Activated naive CD8-positive, alpha-beta T cell treated with anti-CD3 and anti-CD28 coated beads, Interleukin-2, amount 50 U/mL, for 24 hours (primary cell): ENCODE data around the gene ASB6.

Experiments
- ATAC-seq: fragments of 150-1000 bp; cut with Tn5 transposase; one replicate; pipeline ENCODE4 v1.10.0; 2021
- DNase-seq: peaks from one replicate; pipeline ENCODE4 v3.0.0; 2021
- H3K27ac Mint-ChIP-seq: one replicate; pipeline ENCODE4 v1.8.0; 2021; ENCODE audit warnings: mild to moderate bottlenecking, mixed read lengths
- H3K27me3 Mint-ChIP-seq: one replicate; pipeline ENCODE4 v1.8.0; 2021; ENCODE audit warnings: mixed read lengths
- H3K36me3 Mint-ChIP-seq: one replicate; pipeline ENCODE4 v1.8.0; 2021; ENCODE audit warnings: low read depth, mixed read lengths
- H3K4me1 Mint-ChIP-seq: one replicate; pipeline ENCODE4 v1.8.0; 2021; ENCODE audit warnings: mixed read lengths
- H3K4me3 Mint-ChIP-seq: one replicate; pipeline ENCODE4 v1.8.0; 2021; ENCODE audit warnings: mild to moderate bottlenecking, moderate library complexity, mixed read lengths
- H3K9me3 Mint-ChIP-seq: one replicate; pipeline ENCODE4 v1.8.0; 2021; ENCODE audit warnings: mixed read lengths

Gene ASB6

DNA sequence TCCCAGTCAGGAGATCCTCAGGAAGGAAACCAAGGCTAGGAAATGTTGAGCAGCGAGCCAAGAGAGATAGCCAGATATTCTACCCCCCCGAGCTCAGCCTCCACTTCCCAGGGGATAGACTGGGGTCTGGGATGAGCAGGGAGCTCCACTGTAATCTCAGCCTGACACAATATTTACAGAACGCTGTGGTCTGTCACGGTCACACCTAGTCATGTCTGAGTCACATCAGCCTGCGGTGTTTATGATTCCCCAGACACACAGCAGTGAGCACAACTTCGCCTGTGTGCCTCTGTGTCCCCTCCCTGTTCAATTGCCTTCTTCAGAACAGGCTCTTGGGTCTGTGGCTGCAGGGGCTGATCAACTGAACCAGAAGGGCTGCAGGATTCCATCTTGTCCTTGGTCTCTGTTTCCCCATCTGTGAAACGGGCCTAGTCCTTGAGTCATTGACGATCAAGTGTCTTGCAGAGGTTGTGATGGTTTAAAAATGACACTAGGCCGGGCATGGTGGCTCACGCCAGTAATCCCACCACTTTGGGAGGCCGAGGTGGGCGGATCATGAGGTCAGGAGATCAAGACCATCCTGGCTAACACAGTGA, 14.9 kb upstream of the ASB6 start:
- no peaks in the 10 kb centered on the region for H3K36me3 Mint-ChIP-seq
- ATAC-seq: peak; percentile 68
- H3K4me1 Mint-ChIP-seq: no peaks in the 10 kb centered on the region
- no peak overlapping the region for H3K27ac Mint-ChIP-seq
- no peaks in the 10 kb centered on the region for H3K9me3 Mint-ChIP-seq
- DNase-seq: no peak
- no peak overlapping the region for H3K4me3 Mint-ChIP-seq
- H3K27me3 Mint-ChIP-seq: peaks cover 6% of the 10 kb centered on the region

DNA sequence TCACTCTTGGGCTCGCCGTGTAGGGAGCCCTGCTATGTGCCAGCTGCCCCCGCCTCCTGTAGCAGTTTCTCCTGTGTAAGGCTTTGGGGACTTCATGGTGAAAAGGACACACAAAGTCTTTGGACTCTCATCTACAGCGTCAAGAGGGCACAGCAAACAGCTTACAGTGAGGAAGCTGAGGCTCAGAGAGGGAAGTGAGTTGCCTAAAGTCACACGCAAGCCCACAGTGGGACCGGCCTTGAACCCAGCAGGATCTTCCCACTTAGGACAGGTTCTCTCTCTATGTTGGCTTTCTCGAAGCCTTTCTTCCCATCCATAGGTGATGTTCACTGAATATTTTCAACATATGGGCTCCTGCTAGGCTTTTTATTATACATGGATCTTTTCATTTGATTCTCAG, 13.7 kb upstream of the ASB6 start:
- H3K4me3 Mint-ChIP-seq: no peak overlapping the region
- no peak overlapping the region for H3K27ac Mint-ChIP-seq
- H3K27me3 Mint-ChIP-seq: peaks cover 4% of the 10 kb centered on the region
- no peaks in the 10 kb centered on the region for H3K36me3 Mint-ChIP-seq
- H3K4me1 Mint-ChIP-seq: no peaks in the 10 kb centered on the region
- no peaks in the 10 kb centered on the region for H3K9me3 Mint-ChIP-seq
- ATAC-seq (no peak), DNase-seq (no peak)

DNA sequence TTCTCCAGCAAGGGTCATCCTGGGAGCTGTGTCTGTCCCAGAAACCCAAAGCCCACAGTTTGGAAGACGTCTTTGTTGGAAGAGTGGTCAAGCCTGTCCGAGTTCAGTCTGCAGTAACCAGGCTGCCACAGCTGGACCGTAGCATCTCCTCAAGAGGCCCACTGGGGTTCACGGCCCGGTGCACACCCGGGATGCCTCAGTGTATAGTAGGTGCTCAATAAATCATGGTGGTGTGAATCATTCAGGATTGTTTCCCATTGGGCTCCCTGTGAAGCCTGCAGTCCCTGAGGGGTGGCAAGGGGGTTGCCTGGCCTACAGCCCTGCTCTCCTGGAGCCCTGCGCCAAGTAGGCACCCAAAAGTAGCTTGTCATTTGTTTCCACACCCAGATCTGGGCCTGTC, 13.2 kb upstream of the ASB6 start:
- H3K9me3 Mint-ChIP-seq: no peaks in the 10 kb centered on the region

GRCh38 chr9:129654554-129655040, 12.6 kb upstream of the ASB6 start:
- Mint-ChIP-seq H3K36me3 (no peaks in the 10 kb centered on the region), H3K9me3 (no peaks in the 10 kb centered on the region), H3K4me3 (no peak overlapping the region), H3K27me3 (peaks cover 2% of the 10 kb centered on the region), H3K27ac (no peak overlapping the region), H3K4me1 (no peaks in the 10 kb centered on the region)
- DNase-seq (no peak), ATAC-seq (no peak)

More for the DNA sequence above, 13.2 kb upstream of the ASB6 start:
- Mint-ChIP-seq H3K27me3 (peaks cover 2% of the 10 kb centered on the region), H3K27ac (no peak overlapping the region), H3K4me1 (no peaks in the 10 kb centered on the region), H3K4me3 (no peak overlapping the region), H3K36me3 (no peaks in the 10 kb centered on the region)
- DNase-seq: no peak
- no peak for ATAC-seq

DNA sequence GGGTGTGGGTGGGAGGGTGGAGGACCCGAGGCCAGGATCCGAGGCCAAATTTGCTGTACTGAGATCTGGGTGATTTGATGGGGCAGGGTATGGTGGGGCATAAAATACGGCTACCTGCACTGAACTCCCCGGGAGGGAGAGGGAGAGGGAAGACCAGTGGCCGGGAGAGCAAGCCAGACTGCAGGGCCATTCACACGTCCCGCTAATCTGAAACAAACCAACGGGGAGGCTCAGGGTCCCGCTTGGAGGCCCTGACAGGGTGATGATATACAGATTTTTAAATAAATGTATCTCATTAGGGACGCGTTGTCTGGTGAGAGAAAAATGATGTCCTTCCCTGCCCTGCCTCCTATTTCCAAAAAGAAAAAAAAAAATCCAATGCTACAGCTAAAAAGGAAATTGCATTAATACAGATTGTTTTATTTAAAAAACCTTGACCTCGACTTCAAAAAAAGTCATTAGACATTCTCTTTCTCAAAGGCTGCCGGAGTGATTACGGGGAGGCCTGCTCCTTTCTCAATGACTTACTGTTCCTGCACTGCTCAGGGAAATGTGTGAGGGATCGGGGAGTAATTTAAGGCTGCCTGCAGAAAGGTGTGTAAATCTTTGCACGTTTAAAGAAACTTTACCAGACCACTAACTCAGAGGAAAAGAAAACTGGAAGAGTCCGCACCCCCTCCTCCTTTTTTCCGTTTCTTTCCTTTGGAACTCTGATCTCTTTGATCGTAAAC, 12.0 kb upstream of the ASB6 start:
- no peak overlapping the region for H3K27ac Mint-ChIP-seq
- ATAC-seq: no peak
- no peaks in the 10 kb centered on the region for H3K9me3 Mint-ChIP-seq
- H3K27me3 Mint-ChIP-seq: peaks cover 2% of the 10 kb centered on the region
- no peak overlapping the region for H3K4me3 Mint-ChIP-seq
- DNase-seq: no peak
- no peaks in the 10 kb centered on the region for H3K4me1 Mint-ChIP-seq
- H3K36me3 Mint-ChIP-seq: no peaks in the 10 kb centered on the region

DNA sequence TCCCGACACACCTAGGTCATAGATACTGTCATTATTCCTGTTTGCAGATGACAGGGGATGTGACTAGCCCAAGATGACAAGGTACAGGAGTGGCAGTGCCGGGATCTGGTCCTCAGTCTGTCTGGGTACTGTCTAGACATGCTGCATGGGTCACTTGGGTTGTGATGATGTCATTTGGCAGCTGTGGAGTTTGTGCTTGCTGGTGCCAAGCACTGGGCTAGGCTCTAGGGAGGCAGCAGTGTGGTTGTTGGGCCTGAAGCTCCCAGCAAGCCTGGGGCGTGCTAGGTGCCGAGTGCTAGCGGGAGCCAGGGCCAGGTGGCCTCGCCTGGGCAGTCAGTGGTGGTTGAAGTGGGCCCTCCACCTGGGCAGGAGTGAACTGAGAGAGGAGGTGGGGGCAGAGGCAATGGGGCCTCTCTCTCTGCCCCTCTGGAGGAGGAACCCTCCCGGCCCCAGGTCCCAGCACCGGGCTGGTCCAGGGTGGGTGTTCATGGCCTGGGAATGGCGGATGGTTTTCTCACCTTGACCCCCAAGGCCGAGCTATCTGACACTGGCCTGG, 8.8 kb upstream of the ASB6 start:
- Mint-ChIP-seq H3K4me3 (no peak overlapping the region), H3K27ac (no peak overlapping the region), H3K4me1 (no peaks in the 10 kb centered on the region), H3K9me3 (no peaks in the 10 kb centered on the region), H3K27me3 (peaks cover 2% of the 10 kb centered on the region), H3K36me3 (no peaks in the 10 kb centered on the region)
- ATAC-seq: no peak
- DNase-seq: no peak

DNA sequence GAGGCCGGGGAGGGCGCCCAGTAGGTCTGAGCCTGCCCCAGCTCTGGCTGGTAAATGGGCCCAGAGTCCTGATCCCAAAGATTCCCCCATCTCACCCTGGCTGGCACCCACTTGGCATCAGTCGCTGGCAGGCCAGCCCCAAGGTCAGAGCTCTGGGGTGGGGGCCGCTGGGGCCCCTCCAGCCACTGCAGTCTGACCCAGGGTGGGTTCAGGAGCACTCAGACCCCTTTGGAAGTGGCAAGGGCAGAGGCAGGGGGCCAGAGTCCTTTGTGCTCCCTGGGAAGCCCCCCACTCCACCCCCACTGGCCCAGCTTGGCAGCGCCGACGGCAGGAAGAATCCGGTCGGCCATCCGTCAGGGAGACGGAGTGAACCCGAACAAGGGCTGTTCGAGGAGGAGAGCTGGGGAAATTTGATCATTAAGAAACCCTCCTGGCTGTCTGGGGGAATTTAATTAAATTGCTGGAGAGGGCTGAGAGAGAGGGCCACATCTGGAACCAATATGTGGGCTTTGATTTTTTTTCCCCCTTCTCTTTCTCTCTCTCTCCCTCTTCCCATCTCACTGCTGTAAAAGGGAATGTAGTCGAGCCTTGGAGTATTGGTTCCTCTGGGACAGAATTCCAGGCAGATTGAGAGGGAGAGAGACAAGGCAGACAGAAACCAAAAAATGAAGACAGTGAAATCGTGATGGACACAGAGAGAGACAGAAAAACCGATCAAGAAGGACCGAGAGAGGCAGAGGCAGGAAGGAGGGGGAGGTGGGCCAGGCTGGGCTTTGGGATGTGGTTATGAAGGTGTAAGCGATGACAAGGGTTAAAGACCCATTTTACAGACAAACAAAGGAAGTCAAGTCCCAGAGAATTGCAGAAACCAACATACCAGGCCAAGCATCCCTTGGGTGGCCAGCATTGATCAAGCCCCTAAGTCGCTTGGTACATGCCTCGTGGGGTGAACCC, 8.1 kb upstream of the ASB6 start:
- no peak for DNase-seq
- ATAC-seq: no peak
- H3K36me3 Mint-ChIP-seq: no peaks in the 10 kb centered on the region
- no peaks in the 10 kb centered on the region for H3K4me1 Mint-ChIP-seq
- no peaks in the 10 kb centered on the region for H3K9me3 Mint-ChIP-seq
- no peak overlapping the region for H3K4me3 Mint-ChIP-seq
- peaks cover 2% of the 10 kb centered on the region for H3K27me3 Mint-ChIP-seq
- H3K27ac Mint-ChIP-seq: no peak overlapping the region

GRCh38 chr9:129648764-129649115, 6.8 kb upstream of the ASB6 start:
- no peak overlapping the region for H3K27ac Mint-ChIP-seq
- H3K36me3 Mint-ChIP-seq: no peaks in the 10 kb centered on the region
- no peaks in the 10 kb centered on the region for H3K4me1 Mint-ChIP-seq
- DNase-seq: no peak
- no peak overlapping the region for H3K4me3 Mint-ChIP-seq
- peaks cover 2% of the 10 kb centered on the region for H3K27me3 Mint-ChIP-seq
- no peaks in the 10 kb centered on the region for H3K9me3 Mint-ChIP-seq
- no peak for ATAC-seq

GRCh38 chr9:129648092-129648763, 6.3 kb upstream of the ASB6 start:
- Mint-ChIP-seq H3K36me3 (no peaks in the 10 kb centered on the region), H3K27ac (no peak overlapping the region), H3K9me3 (no peaks in the 10 kb centered on the region), H3K4me1 (no peaks in the 10 kb centered on the region), H3K4me3 (no peak overlapping the region), H3K27me3 (no peaks in the 10 kb centered on the region)
- no peak for ATAC-seq
- no peak for DNase-seq

DNA sequence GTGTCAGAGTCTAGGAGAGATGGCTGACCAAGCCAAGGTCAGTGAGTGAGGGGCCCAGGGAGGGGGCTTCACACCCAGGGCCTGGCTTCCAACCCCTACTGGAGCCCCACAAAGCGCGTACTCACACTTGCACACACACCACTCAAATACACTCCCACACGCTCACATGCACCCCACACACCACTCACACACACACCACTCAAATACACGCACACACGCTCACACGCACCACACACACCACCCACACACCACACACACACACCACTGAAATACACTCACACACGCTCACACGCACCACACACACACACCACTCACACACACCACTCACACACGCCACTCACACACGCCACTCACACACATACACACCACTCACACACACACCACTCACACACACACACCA, 5.7 kb upstream of the ASB6 start:
- ATAC-seq (no peak), DNase-seq (no peak)
- Mint-ChIP-seq H3K9me3 (no peaks in the 10 kb centered on the region), H3K27me3 (no peaks in the 10 kb centered on the region), H3K4me3 (no peak overlapping the region), H3K27ac (no peak overlapping the region), H3K4me1 (no peaks in the 10 kb centered on the region), H3K36me3 (no peaks in the 10 kb centered on the region)

DNA sequence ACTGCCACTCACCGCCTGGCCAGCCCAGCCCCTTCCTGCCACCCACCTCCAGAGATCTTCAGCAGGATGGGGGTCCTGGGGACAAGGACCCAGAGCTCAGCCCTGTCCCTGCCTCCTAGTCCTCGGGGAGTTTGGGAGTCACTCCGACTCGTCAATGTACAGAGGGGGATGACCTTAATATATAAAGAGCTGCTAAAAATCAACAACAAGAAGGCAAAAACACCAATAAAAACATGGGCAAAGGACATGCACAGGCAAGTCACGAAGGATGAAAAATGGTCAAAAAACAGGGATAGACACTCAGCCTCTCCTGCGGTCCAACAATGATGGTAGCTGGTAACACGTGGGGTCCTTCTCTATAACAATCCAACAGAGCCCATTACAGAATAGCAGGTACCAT, 4.7 kb upstream of the ASB6 start:
- H3K9me3 Mint-ChIP-seq: no peaks in the 10 kb centered on the region
- no peak for ATAC-seq

GRCh38 chr9:129646252-129646651, 4.3 kb upstream of the ASB6 start:
- H3K27me3 Mint-ChIP-seq: no peaks in the 10 kb centered on the region
- no peaks in the 10 kb centered on the region for H3K9me3 Mint-ChIP-seq
- ATAC-seq: no peak
- DNase-seq: no peak
- H3K4me3 Mint-ChIP-seq: no peak overlapping the region
- H3K27ac Mint-ChIP-seq: no peak overlapping the region
- H3K36me3 Mint-ChIP-seq: no peaks in the 10 kb centered on the region
- H3K4me1 Mint-ChIP-seq: peaks cover 4% of the 10 kb centered on the region

More for the DNA sequence above, 4.7 kb upstream of the ASB6 start:
- Mint-ChIP-seq H3K36me3 (no peaks in the 10 kb centered on the region), H3K4me1 (peaks cover 3% of the 10 kb centered on the region), H3K27me3 (no peaks in the 10 kb centered on the region), H3K4me3 (no peak overlapping the region), H3K27ac (no peak overlapping the region)
- no peak for DNase-seq

GRCh38 chr9:129644902-129645301, 3.0 kb upstream of the ASB6 start:
- Mint-ChIP-seq H3K27ac (no peak overlapping the region), H3K9me3 (no peaks in the 10 kb centered on the region), H3K4me3 (no peak overlapping the region), H3K4me1 (peaks cover 16% of the 10 kb centered on the region), H3K36me3 (no peaks in the 10 kb centered on the region), H3K27me3 (no peaks in the 10 kb centered on the region)
- no peak for ATAC-seq
- no peak for DNase-seq

- Mint-ChIP-seq H3K36me3 (no peaks in the 10 kb centered on the region), H3K4me1 (peaks cover 16% of the 10 kb centered on the region), H3K27ac (no peak overlapping the region), H3K4me3 (no peak overlapping the region), H3K9me3 (no peaks in the 10 kb centered on the region), H3K27me3 (no peaks in the 10 kb centered on the region)
- ATAC-seq (no peak), DNase-seq (no peak)
Observed at GRCh38 chr9:129644365-129644764, 2.4 kb upstream of the ASB6 start.
